K562 (cell line): ENCODE results near the gene B9D2. TPM values are rescaled to one million over a fixed set of nuclear protein-coding genes. Genes with fewer than 3 reads are reported as not detected.

ENCODE experiments used
- BRD9 ChIP-seq: fragments of 450-650 bp; IDR thresholded peaks from 2 replicates; pipeline ENCODE4 v1.6.1; 2018; ENCODE audit warnings: low read depth; ENCODE audit not compliant: partially characterized antibody
- FOXA3 ChIP-seq, 2 experiments: fragments of 450-650 bp in 1 of 2; sonication (generic) in 1 of 2; formaldehyde crosslinking; IDR thresholded peaks in 1 of 2; conservative IDR thresholded peaks in 1 of 2; 2 replicates each; pipeline versions ENCODE4 v1.4.0 to v1.8.0; 2020 to 2022; ENCODE audit warnings: mild to moderate bottlenecking in 2 of 2, missing genetic modification reagents in 1 of 2
- HEY1 ChIP-seq: fragments of 250-450 bp; sonication (Bioruptor Pico); IDR thresholded peaks from 2 replicates; pipeline ENCODE4 v1.5.0; 2020; ENCODE audit warnings: mild to moderate bottlenecking, moderate library complexity, borderline replicate concordance
- HNRNPK ChIP-seq: fragments of 200-400 bp; formaldehyde crosslinking; IDR thresholded peaks from one replicate; pipeline ENCODE4 v1.6.1; 2018; ENCODE audit warnings: mild to moderate bottlenecking, low read depth, low read length; ENCODE audit not compliant: poor library complexity, severe bottlenecking
- MBD2 ChIP-seq: sonication (generic); IDR thresholded peaks from 2 replicates; pipeline ENCODE4 v1.6.1; 2016; ENCODE audit warnings: low read depth, borderline replicate concordance
- NBN ChIP-seq: fragments of 450-650 bp; IDR thresholded peaks from 2 replicates; pipeline ENCODE4 v1.6.1; 2016; ENCODE audit warnings: low read depth, mild to moderate bottlenecking
- OTX1 ChIP-seq: fragments of 450-650 bp; formaldehyde crosslinking; IDR thresholded peaks from 2 replicates; pipeline ENCODE4 v1.4.0; 2022; ENCODE audit warnings: mild to moderate bottlenecking
- RFX7 ChIP-seq: fragments of 250-450 bp; sonication (Bioruptor Pico); IDR thresholded peaks from 2 replicates; pipeline ENCODE4 v1.5.1; 2021; ENCODE audit warnings: mild to moderate bottlenecking
- SIRT6 ChIP-seq: IDR thresholded peaks from one replicate; pipeline ENCODE4 v1.6.1; 2012; ENCODE audit warnings: low read depth, mild to moderate bottlenecking, control low read depth, inconsistent platforms, low read length, moderate library complexity
- SNIP1 ChIP-seq: fragments of 450-650 bp; IDR thresholded peaks from 2 replicates; pipeline ENCODE4 v1.7.1; 2017; ENCODE audit warnings: low read depth, mild to moderate bottlenecking
- XRCC3 ChIP-seq: fragments of 450-650 bp; IDR thresholded peaks from 2 replicates; pipeline ENCODE4 v1.6.1; 2017; ENCODE audit warnings: mild to moderate bottlenecking, moderate library complexity
- ZKSCAN8 ChIP-seq: fragments of 200-800 bp; sonication (Bioruptor generic); IDR thresholded peaks from 2 replicates; pipeline ENCODE4 v1.6.1; 2016; ENCODE audit warnings: missing genetic modification characterization, missing compliant biosample characterization
- ZNF133 ChIP-seq: fragments of 250-450 bp; sonication (Bioruptor Pico); IDR thresholded peaks from 2 replicates; pipeline ENCODE4 v1.4.0; 2020; ENCODE audit warnings: mild to moderate bottlenecking
- ZNF23 ChIP-seq: fragments of 250-450 bp; sonication (Bioruptor Pico); IDR thresholded peaks from 2 replicates; pipeline ENCODE4 v1.4.0; 2020; ENCODE audit warnings: mild to moderate bottlenecking
- ZNF695 ChIP-seq: fragments of 450-650 bp; formaldehyde crosslinking; IDR thresholded peaks from 2 replicates; pipeline ENCODE4 v1.4.0; 2020; ENCODE audit warnings: mild to moderate bottlenecking, moderate library complexity
- polyA plus RNA-seq, 8 experiments: library from polyadenylated mRNA; depleted of rRNA in 4 of 8; stranded (reverse) in 5 of 8; unstranded in 3 of 8; fragments of >200 nt; fragmentation: Nextera tagmentation in 2 of 8; fragmentation: Illumina TruSeq in 1 of 8; extraction: Ambion mirVana in 2 of 8; extraction: Trizol in 1 of 8; gene quantifications; 2 replicates each; pipeline versions ENCODE4 v1.2.1 to v1.2.3, GENCODE V29; 2011 to 2014; ENCODE audit warnings: inconsistent platforms in 1 of 8, missing spikeins in 1 of 8
- total RNA-seq, 7 experiments: library from RNA; depleted of rRNA in 6 of 7; stranded (reverse); fragments of >200 nt in 6 of 7; fragmentation: Illumina TruSeq in 2 of 7; extraction: Trizol in 2 of 7; gene quantifications; 2 replicates each; pipeline versions ENCODE4 v1.2.1 to v1.2.3, GENCODE V29; 2011 to 2021; ENCODE audit warnings: low replicate concordance in 1 of 7
- TF ChIP-seq, protein P1 (sequence below): fragments of 450-650 bp; IDR thresholded peaks from 2 replicates; pipeline ENCODE4 v1.6.1; 2018; ENCODE audit not compliant: partially characterized antibody
- TF ChIP-seq, protein P2 (sequence below): fragments of 450-650 bp; formaldehyde crosslinking; IDR thresholded peaks from 2 replicates; pipeline ENCODE4 v1.4.0; 2020; ENCODE audit warnings: mild to moderate bottlenecking, moderate library complexity
- TF ChIP-seq, protein P3 (sequence below): sonication (generic); formaldehyde crosslinking; IDR thresholded peaks from 2 replicates; pipeline ENCODE4 v1.4.0; 2020; ENCODE audit warnings: mild to moderate bottlenecking, missing genetic modification reagents
- TF ChIP-seq, protein P4 (sequence below), 2 experiments: fragments of 450-650 bp; conservative IDR thresholded peaks; 2 replicates each; pipeline ENCODE4 v1.6.1; 2017; ENCODE audit warnings: mild to moderate bottlenecking in 2 of 2, moderate library complexity in 2 of 2

B9D2 gene
- total and polyA plus RNA-seq, 9 of the 15 experiments (the other 6 are each of a cell fraction or from before 2014, with no cell fraction given): 0.83 to 6.9 (median 2.8) TPM

DNA sequence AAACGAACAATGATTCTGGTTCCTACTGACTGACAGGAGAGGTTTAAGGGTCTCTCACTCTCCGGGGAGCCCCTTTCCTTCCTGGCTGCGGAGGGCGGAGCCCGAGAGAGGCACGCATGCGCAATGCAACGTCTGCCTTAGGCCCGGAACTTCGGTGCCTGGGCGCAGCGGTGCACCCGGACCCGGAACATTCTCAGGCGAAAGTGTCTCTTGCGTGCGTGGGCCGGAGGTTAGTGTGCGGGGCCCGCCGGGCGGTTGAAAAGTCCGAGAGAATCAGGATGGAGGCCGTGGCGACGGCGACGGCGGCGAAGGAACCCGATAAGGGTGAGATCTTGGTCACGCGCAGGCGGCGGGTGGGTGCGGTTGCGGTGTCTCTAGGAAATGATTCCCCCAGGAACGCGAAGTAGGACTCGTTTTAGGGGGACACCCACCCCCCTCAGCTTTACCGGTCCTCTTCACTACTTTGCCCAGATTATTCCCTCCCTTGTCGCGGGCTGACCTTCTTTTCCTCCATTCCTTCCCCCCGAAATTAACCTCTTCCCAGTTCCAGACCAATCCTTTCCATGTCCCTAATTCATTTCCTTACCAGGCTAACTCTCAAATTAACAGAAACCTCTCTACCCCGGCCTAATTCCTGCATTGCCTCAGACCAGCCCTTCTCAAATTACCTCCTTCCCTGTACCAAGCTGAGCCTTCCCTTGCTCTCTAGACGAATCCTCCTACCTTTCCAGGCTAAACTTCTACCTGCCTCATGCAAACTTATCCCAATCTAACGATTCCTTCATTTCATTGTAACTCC, 53.7 kb downstream of the B9D2 start, which contains the start of gene CCDC97 (continued):
- TF ChIP-seq MBD2 (peak; percentile 72; the same call in 1 of the 2 replicates), OTX1 (CRISPR knock-in tag) (peak; percentile 90), HNRNPK (no peak), ZNF23 (CRISPR knock-in tag) (no peak), RFX7 (CRISPR knock-in tag) (no peak), NBN (peak; percentile 93), XRCC3 (no peak), HEY1 (no peak; the same call in 1 of the 2 replicates), SIRT6 (peak; percentile 36), ZNF695 (CRISPR knock-in tag) (no peak), BRD9 (peak; percentile 80), FOXA3 (CRISPR knock-in tag; conservative IDR thresholded peaks at IDR 0.05 in 1 of 2, IDR thresholded peaks at IDR 0.05 in 1 of 2) (no peak), ZKSCAN8 (CRISPR knock-in tag) (no peak), SNIP1 (no peak; the same call in 1 of the 2 replicates), ZNF133 (CRISPR knock-in tag) (no peak)
- TF ChIP-seq, protein P1, sequence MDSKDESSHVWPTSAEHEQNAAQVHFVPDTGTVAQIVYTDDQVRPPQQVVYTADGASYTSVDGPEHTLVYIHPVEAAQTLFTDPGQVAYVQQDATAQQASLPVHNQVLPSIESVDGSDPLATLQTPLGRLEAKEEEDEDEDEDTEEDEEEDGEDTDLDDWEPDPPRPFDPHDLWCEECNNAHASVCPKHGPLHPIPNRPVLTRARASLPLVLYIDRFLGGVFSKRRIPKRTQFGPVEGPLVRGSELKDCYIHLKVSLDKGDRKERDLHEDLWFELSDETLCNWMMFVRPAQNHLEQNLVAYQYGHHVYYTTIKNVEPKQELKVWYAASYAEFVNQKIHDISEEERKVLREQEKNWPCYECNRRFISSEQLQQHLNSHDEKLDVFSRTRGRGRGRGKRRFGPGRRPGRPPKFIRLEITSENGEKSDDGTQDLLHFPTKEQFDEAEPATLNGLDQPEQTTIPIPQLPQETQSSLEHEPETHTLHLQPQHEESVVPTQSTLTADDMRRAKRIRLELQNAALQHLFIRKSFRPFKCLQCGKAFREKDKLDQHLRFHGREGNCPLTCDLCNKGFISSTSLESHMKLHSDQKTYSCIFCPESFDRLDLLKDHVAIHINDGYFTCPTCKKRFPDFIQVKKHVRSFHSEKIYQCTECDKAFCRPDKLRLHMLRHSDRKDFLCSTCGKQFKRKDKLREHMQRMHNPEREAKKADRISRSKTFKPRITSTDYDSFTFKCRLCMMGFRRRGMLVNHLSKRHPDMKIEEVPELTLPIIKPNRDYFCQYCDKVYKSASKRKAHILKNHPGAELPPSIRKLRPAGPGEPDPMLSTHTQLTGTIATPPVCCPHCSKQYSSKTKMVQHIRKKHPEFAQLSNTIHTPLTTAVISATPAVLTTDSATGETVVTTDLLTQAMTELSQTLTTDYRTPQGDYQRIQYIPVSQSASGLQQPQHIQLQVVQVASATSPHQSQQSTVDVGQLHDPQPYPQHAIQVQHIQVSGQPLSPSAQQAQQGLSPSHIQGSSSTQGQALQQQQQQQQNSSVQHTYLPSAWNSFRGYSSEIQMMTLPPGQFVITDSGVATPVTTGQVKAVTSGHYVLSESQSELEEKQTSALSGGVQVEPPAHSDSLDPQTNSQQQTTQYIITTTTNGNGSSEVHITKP: peak; percentile 79
- TF ChIP-seq, protein P2, sequence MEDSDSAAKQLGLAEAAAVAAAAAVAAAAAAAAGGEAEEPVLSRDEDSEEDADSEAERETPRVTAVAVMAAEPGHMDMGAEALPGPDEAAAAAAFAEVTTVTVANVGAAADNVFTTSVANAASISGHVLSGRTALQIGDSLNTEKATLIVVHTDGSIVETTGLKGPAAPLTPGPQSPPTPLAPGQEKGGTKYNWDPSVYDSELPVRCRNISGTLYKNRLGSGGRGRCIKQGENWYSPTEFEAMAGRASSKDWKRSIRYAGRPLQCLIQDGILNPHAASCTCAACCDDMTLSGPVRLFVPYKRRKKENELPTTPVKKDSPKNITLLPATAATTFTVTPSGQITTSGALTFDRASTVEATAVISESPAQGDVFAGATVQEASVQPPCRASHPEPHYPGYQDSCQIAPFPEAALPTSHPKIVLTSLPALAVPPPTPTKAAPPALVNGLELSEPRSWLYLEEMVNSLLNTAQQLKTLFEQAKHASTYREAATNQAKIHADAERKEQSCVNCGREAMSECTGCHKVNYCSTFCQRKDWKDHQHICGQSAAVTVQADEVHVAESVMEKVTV: no peak
- TF ChIP-seq, protein P3, sequence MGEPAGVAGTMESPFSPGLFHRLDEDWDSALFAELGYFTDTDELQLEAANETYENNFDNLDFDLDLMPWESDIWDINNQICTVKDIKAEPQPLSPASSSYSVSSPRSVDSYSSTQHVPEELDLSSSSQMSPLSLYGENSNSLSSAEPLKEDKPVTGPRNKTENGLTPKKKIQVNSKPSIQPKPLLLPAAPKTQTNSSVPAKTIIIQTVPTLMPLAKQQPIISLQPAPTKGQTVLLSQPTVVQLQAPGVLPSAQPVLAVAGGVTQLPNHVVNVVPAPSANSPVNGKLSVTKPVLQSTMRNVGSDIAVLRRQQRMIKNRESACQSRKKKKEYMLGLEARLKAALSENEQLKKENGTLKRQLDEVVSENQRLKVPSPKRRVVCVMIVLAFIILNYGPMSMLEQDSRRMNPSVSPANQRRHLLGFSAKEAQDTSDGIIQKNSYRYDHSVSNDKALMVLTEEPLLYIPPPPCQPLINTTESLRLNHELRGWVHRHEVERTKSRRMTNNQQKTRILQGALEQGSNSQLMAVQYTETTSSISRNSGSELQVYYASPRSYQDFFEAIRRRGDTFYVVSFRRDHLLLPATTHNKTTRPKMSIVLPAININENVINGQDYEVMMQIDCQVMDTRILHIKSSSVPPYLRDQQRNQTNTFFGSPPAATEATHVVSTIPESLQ (CRISPR knock-in tag): no peak
- TF ChIP-seq, protein P4, sequence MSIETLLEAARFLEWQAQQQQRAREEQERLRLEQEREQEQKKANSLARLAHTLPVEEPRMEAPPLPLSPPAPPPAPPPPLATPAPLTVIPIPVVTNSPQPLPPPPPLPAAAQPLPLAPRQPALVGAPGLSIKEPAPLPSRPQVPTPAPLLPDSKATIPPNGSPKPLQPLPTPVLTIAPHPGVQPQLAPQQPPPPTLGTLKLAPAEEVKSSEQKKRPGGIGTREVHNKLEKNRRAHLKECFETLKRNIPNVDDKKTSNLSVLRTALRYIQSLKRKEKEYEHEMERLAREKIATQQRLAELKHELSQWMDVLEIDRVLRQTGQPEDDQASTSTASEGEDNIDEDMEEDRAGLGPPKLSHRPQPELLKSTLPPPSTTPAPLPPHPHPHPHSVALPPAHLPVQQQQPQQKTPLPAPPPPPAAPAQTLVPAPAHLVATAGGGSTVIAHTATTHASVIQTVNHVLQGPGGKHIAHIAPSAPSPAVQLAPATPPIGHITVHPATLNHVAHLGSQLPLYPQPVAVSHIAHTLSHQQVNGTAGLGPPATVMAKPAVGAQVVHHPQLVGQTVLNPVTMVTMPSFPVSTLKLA (conservative IDR thresholded peaks at IDR 0.05): peak; percentile 89 to 96
